ENCODE results near the gene SNX25. TPM values are rescaled to one million over a fixed set of nuclear protein-coding genes. Genes with fewer than 3 reads are reported as not detected.

SNX25 gene
- total and polyA plus RNA-seq, 7 donors, result 5.3 to 13.0 (median 9.8) TPM

DNA sequence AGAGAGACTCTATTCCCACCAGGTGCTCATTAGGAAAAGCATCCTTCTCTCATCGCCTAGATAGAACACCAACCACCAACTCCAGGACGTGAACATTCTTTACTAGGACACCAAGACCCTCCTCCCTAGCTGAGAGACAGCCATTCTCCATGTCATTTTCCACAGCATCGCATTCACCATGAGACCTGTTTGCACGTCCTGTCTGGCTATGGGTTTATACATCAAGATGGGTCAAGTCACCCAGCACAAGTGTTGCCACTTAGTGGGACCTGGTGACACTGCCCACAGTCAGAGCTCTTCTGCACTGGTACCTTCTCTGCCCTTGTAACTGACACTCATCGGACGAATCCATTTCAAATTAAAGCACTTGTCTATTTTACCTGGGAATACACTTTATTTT, 168.9 kb downstream of the SNX25 start:
- H3K27ac ChIP-seq, result no peak overlapping the region
- TF ChIP-seq, protein P1, sequence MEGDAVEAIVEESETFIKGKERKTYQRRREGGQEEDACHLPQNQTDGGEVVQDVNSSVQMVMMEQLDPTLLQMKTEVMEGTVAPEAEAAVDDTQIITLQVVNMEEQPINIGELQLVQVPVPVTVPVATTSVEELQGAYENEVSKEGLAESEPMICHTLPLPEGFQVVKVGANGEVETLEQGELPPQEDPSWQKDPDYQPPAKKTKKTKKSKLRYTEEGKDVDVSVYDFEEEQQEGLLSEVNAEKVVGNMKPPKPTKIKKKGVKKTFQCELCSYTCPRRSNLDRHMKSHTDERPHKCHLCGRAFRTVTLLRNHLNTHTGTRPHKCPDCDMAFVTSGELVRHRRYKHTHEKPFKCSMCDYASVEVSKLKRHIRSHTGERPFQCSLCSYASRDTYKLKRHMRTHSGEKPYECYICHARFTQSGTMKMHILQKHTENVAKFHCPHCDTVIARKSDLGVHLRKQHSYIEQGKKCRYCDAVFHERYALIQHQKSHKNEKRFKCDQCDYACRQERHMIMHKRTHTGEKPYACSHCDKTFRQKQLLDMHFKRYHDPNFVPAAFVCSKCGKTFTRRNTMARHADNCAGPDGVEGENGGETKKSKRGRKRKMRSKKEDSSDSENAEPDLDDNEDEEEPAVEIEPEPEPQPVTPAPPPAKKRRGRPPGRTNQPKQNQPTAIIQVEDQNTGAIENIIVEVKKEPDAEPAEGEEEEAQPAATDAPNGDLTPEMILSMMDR (IDR thresholded peaks at IDR 0.05), result no peak
- ATAC-seq (no peak), DNase-seq (no peak)
- no peaks in the 10 kb centered on the region for H3K27me3 ChIP-seq (ENCODE audit: insufficient read depth in 3 of 3, low read length in 2 of 3)
- H3K4me1 ChIP-seq, result no peaks in the 10 kb centered on the region
- intact Hi-C loops (cut with DNase I), result no loop called here
- H3K9me3 ChIP-seq, result no peaks in the 10 kb centered on the region
- H3K36me3 ChIP-seq (ENCODE audit: insufficient read depth in 1 of 2, low read depth in 1 of 2), result peaks cover 0 to 4% of the 10 kb centered on the region in 2 donors
- no peak overlapping the region for H3K4me3 ChIP-seq
- 88 to 98% (median 90%) methylated on average over 6 of the region's 6 CpGs for WGBS, 3 donors

GRCh38 chr4:185379326-185380295, 170.2 kb downstream of the SNX25 start:
- TF ChIP-seq, protein P1 (IDR thresholded peaks at IDR 0.05), result no peak
- Histone ChIP-seq H3K4me3 (no peak overlapping the region), H3K27me3 (ENCODE audit: insufficient read depth in 3 of 3, low read length in 2 of 3) (no peaks in the 10 kb centered on the region), H3K4me1 (no peaks in the 10 kb centered on the region), H3K9me3 (no peaks in the 10 kb centered on the region), H3K36me3 (ENCODE audit: insufficient read depth in 1 of 2, low read depth in 1 of 2) (no peaks in the 10 kb centered on the region), H3K27ac (no peak overlapping the region)
- DNase-seq (no peak), ATAC-seq (no peak)
- WGBS, 3 donors, result 95% methylated on average over 13 of the region's 13 CpGs
- intact Hi-C loops (cut with DNase I), result no loop called here

DNA sequence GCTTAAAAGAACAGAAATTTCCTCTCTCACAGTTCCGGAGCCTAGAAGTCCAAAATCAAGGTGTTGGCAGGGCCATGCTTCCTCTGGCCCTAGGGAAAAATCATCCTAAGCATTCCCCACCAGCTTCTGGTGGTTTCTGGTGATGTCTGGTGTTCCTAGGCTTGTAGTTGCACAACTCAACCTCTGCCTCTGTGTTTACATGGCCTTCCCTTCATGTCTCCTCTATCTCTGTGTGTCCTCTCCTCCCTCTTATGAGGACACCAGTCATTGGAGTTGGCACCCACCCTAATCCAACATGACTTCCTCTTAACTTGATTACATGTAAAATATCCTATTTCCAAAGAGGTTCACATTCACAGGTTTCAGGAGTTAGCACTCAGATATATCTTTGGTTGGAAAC, 170.9 kb downstream of the SNX25 start:
- TF ChIP-seq, protein P1 (IDR thresholded peaks at IDR 0.05), result no peak
- intact Hi-C loops (cut with DNase I), result no loop called here
- 83 to 85% (median 85%) methylated on average over 1 of the region's 1 CpG for WGBS, 3 donors

DNA sequence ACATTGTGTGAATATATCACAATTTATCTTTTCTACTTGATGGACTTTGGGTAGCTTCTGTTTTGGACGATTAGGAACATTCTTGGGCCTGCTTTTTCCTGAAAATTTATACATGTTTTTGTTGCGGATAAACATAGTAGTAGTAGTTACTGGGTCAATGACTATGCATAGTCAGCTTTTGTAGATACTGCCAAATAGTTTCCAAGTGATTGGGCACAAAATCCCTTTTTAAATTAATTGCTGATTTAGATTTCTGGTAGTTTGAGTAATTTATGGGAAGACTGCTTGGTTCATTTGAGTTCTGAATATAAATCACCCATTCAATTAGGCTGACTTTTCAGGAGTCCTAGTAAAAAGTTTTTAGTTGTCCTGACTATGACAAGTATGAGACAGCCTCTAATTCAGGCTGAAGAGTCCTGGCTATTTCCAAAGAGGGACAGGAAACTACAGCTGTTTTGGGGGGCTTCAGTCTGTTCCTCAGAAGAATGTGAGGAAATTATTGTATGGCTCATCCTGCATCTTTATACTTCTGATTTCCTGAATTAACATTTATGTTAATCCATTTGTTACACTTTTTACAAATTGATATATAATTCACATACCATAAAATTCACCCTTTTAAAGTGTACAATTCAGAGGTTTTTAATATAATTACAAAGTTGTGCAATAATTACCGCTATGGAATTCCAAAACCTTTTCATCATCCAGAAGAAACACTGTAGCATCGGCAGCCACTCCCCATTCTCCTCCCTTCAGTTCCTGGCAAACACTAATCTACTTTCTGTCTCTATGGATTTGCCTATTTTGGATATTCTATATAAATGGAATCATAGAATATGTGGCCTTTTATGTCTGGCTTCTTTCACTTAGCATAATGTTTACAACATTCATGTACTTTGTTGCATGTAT, 172.1 kb downstream of the SNX25 start:
- no peaks in the 10 kb centered on the region for H3K4me1 ChIP-seq
- DNase-seq, result no peak
- H3K27ac ChIP-seq, result no peak overlapping the region
- no peak overlapping the region for H3K4me3 ChIP-seq
- H3K36me3 ChIP-seq (ENCODE audit: insufficient read depth in 1 of 2, low read depth in 1 of 2), result no peaks in the 10 kb centered on the region
- TF ChIP-seq, protein P1 (IDR thresholded peaks at IDR 0.05), result no peak
- intact Hi-C loops (cut with DNase I), result no loop called here
- 53 to 62% (median 59%) methylated on average over 4 of the region's 4 CpGs for WGBS, 3 donors
- no peaks in the 10 kb centered on the region for H3K27me3 ChIP-seq (ENCODE audit: insufficient read depth in 3 of 3, low read length in 2 of 3)
- ATAC-seq, result no peak
- H3K9me3 ChIP-seq, result no peaks in the 10 kb centered on the region

More for the DNA sequence above, 170.9 kb downstream of the SNX25 start:
- Histone ChIP-seq H3K9me3 (no peaks in the 10 kb centered on the region), H3K27ac (no peak overlapping the region), H3K36me3 (ENCODE audit: insufficient read depth in 1 of 2, low read depth in 1 of 2) (no peaks in the 10 kb centered on the region), H3K27me3 (ENCODE audit: insufficient read depth in 3 of 3, low read length in 2 of 3) (no peaks in the 10 kb centered on the region), H3K4me1 (no peaks in the 10 kb centered on the region), H3K4me3 (no peak overlapping the region)
- ATAC-seq, result no peak
- no peak for DNase-seq

Data from psoas muscle (tissue), 8 donors.